COLO829 (cell line): ENCODE data around the gene PTPRT.

ENCODE experiments used
- DNase-seq: peaks from one replicate; pipeline ENCODE4 v3.0.0; 2012; ENCODE audit warnings: low spot score

Gene PTPRT

GRCh38 chr20:42974347-42974746, 215.4 kb downstream of the PTPRT start:
- no peak for DNase-seq

DNA sequence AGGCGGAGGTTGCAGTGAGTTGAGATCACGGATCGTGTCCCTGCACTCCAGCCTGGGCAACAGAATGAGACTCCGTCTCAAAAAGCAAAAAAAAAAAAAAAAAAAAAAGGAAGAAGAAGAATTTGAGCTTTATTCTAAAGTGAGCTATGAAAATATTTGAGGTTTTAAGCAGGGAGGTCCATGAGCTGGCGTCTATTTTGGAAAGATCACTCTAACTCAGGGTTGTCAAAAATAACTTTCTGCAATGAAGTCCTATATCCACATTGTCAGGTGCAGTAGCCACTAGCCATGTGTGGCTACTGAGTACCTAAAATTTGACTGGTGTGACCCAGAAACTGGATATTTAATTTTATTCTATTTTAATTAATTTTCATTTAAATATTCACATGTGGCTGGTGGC, 217.1 kb downstream of the PTPRT start:
- no peak for DNase-seq

- no peak for DNase-seq
Observed at GRCh38 chr20:42968746-42969145, 221.0 kb downstream of the PTPRT start.

DNA sequence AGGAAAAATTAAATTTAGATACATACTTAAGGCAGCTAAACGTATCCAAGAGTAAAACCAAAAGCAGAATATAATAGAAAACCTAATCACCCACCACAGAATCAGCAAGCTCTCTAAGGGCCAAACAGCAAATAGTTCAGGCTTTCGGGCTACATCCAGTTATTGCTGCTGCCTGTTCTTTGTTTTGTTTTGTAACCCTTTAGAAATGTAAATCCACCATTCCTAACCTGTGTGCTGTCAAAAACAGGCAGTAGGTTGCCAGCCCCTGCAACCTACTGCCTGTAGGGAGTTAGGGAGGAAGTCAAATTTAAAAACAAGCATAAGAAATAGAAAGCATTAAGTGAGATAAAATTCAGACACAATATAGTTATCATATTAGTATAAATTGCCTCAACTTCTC, 225.9 kb downstream of the PTPRT start:
- DNase-seq = no peak

GRCh38 chr20:42961771-42962170, 227.9 kb downstream of the PTPRT start:
- no peak for DNase-seq

- no peak for DNase-seq
Observed at GRCh38 chr20:42959996-42960395, 229.7 kb downstream of the PTPRT start.

GRCh38 chr20:42958367-42959069, 231.2 kb downstream of the PTPRT start:
- DNase-seq = no peak

- DNase-seq = no peak
Observed at GRCh38 chr20:42957704-42958095, 232.0 kb downstream of the PTPRT start.

DNA sequence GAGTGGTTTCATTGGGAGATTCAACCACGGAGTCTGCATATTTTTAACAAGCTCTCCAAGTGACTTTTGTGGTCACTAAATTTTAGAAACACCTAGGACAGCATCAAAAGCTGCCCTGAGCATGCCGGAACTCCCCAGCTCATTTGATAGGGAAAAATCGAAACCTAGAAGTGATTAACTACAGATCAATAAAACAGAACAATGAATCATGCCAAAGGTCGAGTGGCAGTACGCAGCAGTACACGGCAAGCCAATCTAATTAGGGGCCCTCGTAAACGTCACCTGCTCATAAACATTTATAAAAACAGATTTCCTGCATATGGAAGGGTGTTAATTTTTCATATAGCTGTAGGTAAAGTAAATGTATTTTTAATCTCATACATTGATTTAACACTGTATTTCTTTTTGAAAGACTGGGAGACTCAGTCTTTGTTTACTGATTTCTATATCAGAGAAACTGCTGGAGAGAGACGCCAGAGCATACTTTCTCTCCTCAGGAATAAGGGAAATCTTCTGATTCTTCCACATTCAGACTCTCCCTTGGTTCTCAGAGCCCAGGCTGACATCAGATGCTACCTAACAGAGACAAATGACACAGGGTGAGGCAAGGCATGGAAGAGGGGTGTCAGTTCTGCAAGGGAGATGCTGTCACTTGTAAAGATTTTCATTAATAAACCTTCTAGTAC, 232.5 kb downstream of the PTPRT start:
- no peak for DNase-seq

DNA sequence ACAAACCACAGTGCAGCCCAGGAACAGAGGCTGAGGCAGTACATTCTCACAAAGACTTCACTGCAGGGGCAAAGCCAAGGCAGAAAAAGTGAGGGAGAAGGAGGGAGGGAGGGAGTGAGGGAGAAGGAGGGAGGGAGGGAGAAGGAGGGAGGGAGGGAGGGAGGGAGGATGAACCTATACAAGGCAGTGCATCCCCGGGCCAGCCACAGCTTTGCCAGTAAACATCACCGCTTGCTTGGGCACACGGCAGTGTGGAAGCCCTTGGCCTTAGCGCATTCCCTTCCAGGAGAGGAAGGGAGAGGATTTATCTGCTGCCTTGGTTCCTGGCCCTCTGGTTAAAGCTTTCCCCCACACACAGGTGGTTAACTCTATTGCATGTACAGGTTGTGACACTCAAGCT, 234.0 kb downstream of the PTPRT start:
- no peak for DNase-seq

DNA sequence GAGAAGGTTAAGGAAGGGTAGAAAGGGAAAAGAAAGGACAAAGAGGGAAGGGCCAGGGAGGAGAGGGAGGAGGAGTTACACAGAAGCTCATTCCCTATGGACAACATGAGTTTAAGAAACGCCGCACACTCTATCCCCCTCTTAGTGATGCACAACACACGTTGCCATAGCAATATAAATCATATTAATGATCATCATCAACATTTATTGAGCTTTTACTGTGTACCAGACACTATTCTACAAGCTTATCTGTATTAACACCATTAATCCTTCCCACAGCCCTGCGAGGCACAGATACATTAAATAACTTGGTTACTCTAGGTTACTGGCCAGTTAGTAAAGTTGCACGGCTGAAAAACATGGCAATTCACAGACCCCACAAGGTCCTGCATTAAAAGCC, 234.8 kb downstream of the PTPRT start:
- no peak for DNase-seq

GRCh38 chr20:42949950-42950349, 239.8 kb downstream of the PTPRT start:
- DNase-seq = no peak

DNA sequence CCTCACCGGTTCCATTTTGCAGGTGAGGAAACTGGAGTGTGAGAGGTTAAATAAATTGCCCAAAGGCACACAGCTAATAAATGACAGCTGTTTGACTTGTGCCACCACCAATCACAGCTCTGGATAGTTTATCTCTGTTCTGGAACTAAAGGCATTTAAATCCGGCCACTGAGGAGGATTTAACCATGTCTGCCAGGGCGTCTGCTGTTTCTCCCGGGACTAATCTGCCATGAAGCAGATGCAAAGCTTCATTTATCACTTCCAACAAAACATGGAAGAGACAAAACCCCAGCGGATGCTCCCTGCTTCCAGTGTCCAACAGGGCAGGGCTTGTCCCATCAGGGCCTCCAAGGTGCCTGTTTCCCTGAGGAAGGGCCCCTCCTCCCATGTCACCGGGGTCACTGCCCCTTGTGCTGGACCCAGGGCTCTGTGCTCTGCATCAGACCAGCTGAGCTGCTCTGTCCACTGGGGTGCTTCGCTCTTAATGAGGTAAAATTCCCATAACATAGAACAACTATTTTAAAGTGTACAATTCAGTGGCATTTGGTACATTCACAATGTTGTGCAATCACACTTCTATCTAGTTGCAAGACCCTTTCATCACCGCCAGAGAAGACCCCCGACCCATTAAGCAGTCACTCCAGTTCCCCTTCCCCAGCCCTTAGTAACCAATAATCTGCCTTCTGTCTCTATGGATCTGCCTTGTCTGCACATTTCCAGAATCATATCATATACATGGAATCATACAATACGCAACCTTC, 244.3 kb downstream of the PTPRT start:
- no peak for DNase-seq

DNA sequence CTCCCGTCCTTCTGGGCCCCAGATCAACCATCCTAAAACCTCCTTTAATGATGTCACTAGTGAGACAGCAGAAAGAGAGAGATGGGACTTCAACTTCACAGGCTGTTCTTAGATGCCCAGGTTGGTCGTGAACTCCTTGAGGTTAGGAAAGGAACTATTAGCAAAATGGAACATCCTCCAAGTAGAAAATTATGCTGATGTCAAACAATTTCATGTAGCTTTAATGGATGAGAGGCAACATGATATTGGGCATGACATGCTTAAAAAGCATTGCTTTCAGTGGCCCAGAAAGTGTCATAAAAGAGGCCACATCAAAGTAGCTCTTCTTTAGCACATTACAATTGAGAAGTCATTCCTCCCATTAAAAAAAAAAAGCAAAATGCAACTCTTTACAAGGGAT, 248.1 kb downstream of the PTPRT start:
- no peak for DNase-seq

GRCh38 chr20:42938441-42939205, 251.1 kb downstream of the PTPRT start:
- DNase-seq = peak; percentile 94

DNA sequence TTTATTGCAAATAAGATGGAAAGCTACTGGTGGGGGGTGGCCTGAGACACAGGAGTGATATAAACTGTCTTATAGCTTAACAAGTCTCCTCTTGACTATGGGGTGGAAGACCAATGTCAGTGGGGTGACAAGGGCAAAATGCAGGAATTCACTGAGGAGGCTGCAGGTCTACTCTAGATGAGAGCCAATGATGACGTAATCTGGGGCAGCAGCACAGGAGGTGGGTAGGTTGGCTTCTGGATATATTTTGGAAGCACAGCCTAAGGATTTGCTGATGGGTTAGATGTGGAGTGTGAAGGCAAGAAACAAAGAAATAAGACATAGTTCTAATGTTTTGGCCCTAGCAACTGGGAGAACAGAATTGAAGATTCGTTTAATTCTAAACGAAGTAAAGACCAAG, 253.2 kb downstream of the PTPRT start:
- DNase-seq = no peak

DNA sequence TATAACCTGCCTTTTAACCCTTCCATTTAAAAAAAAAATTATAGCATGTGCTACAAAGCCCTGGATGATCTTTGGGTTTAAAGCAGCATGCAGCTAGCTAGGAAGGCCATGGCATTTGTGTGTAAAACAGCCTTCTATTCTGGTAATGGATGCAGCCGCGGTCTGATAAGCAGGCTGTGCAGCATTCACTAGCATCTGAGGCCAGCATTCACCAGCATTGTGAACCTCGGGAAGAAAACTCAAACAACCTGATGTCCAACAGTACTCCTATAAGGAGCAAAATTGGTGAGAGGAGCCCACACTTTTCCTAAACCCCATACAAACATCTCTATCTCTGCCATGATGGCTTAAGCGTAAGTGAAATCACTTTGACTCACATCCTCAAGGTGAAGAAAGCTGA, 265.5 kb downstream of the PTPRT start:
- no peak for DNase-seq

GRCh38 chr20:42923348-42923918, 266.3 kb downstream of the PTPRT start:
- DNase-seq = no peak

DNA sequence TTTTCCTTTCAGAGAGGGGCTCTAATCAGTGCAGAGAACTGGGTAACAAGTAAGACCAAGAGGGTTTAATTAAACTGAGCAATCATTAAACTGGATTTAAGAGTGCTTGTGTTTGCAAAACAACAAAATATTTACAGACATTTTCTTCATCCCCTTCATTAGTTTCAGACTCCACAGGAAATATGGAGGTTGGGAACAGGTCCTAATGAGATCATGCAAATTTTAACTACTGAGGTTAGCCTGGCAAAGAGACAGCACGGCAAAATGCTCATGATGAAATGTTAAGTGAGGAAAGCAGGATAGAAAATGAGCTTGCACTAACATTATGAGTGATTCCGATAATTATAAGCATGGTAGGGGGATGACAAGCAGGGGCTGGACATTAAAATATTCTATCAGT, 268.9 kb downstream of the PTPRT start:
- DNase-seq = no peak

- no peak for DNase-seq
Observed at GRCh38 chr20:42919316-42919715, 270.4 kb downstream of the PTPRT start.

DNA sequence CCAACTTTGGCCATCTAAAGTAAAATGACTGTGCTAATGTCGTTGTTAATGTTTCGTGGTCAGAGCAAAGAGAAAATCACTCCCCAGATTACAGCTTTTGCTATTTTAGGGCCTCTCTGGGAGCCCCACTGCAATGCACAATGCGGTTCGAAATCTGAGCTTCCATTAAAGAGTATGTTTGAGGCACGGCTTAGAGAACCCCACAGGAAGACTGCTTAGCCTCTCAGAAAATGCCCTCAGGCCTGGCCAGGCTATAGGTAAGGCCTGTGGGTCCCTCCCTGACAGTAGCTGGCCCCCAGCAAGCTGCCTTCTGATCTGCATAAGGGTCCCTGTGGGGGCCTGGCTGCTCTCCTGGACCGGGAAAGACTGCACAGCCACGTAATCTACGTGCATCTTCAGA, 274.6 kb downstream of the PTPRT start:
- DNase-seq = no peak

GRCh38 chr20:42914302-42914701, 275.4 kb downstream of the PTPRT start:
- no peak for DNase-seq
